Activated T-cell treated with anti-CD3 and anti-CD28 coated beads for 48 hours (primary cell): ENCODE results near the gene KRTAP4-3.
"Not testable (repeated sequence)": the region's sequence is repeated elsewhere in the genome, so short reads cannot be mapped to it uniquely, and the experiment has no call there.

Source experiments
- DNase-seq: peaks from one replicate; pipeline ENCODE4 v3.0.0-alpha.2; 2020; ENCODE audit warnings: low read depth

KRTAP4-3 gene

GRCh38 chr17:41151525-41151924 is 16.5 kb downstream of the KRTAP4-3 start:
- DNase-seq = no peak

- no peak for DNase-seq
These were observed 18.0 kb downstream of the KRTAP4-3 start for GRCh38 chr17:41150026-41150425.

DNA sequence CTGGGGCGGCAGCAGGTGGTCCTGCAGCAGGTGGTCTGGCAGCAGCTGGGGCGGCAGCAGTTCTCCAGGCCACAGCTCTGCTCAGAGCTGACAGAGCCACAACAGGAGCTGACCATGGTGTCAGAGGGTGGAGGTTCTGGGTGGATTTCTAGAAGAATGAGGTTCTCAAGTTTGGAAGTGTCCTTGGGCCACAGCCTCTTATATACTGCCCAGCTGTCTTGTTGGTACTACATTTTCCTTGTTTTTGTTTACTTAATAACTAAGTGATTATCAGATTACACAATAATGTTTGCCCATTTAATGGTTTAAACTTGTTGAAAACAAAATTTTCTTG is 18.4 kb downstream of the KRTAP4-3 start, which contains the start of gene KRTAP4-5:
Gene KRTAP4-5, minus strand, starts transcription at position 174 of the 334 bp plus-strand sequence. Its CDS starts 58 bp downstream, at position 116.
- DNase-seq = no peak

GRCh38 chr17:41148971-41149651 is 18.9 kb downstream of the KRTAP4-3 start:
- DNase-seq = not testable (repeated sequence)

- DNase-seq = no peak
These were observed 20.4 kb downstream of the KRTAP4-3 start for GRCh38 chr17:41147531-41148204.

- DNase-seq = no peak
These were observed 22.8 kb downstream of the KRTAP4-3 start for GRCh38 chr17:41145261-41145660.

DNA sequence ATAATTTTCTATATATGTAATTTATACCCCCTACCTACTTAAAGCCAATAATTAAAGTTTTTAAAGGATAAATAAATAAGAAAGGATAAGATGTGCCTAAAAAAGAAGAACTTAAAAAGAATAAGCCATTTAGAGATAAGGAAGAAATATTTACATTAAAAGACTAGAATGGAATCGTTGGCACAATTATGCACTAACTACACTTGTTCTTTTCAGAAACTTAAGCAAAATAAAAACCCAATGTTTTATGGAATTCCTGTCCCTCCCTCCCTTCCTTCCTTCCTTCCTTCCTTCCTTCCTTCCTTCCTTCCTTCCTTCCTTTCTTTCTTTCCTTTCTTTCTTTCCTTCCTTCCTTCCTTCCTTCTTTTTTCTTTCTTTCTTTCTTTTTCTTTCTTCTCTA is 23.2 kb downstream of the KRTAP4-3 start:
- DNase-seq = no peak

DNA sequence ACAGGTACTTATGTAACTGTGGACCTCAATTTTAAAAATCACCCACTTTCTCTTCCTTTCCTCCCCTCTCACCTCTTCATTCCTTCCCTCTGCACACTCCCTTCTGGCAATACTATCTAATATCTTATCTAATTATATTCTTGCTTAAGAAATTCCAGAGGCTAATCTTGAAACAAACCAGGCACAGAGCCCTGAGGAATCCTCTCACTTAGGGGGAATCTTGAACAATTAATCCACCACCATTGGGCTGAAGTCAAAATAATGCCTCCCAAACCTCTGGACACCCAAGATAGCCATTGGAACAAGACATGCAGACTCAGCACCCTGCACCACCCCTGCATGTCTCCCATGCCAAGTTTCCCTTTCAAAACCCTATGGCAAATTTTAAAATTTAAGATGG is 26.7 kb downstream of the KRTAP4-3 start:
- DNase-seq = no peak

DNA sequence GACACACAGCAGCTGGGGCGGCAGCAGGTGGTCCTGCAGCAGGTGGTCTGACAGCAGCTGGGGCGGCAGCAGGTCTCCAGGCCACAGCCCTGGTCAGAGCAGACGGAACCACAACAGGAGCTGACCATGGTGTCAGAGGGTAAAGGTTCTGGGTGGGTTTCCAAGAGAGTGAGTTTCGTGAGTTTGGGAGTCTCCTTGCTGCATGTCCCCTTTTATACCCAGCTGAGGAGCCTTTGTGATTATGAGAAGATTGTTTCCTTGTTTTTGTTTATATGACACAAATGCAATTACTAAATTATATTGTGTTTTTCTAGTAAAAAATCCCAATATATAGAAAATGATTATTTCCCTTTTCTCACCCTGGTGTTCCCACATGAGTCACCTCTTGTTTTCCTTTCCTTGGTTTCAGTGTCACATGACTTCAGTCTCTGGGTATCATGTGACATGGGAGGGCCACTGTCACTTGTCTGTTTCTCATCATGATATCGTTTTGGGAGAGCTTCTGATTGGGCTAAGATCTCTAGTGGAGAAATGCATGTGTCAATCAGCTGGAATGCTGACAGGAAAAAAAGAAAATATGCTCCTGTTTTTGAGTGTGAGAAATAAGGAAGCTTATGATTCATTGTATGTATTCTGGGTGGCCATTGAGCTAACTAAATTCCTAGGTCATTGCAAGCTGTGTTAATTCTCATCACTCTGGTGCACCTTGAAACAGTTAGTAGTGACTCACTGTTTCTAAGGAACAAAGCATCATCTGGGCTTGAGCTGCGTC is 27.5 kb downstream of the KRTAP4-3 start, which contains the start of gene KRTAP4-6:
Gene KRTAP4-6, minus strand, starts transcription at position 185 of the 772 bp plus-strand sequence. Its CDS starts 57 bp downstream, at position 128.
- no peak for DNase-seq

- DNase-seq = not testable (repeated sequence)
These were observed 28.2 kb downstream of the KRTAP4-3 start for GRCh38 chr17:41139865-41140264.

- DNase-seq = no peak
These were observed 33.9 kb downstream of the KRTAP4-3 start for GRCh38 chr17:41133880-41134735.

GRCh38 chr17:41131979-41132378 is 36.0 kb downstream of the KRTAP4-3 start:
- DNase-seq = no peak

DNA sequence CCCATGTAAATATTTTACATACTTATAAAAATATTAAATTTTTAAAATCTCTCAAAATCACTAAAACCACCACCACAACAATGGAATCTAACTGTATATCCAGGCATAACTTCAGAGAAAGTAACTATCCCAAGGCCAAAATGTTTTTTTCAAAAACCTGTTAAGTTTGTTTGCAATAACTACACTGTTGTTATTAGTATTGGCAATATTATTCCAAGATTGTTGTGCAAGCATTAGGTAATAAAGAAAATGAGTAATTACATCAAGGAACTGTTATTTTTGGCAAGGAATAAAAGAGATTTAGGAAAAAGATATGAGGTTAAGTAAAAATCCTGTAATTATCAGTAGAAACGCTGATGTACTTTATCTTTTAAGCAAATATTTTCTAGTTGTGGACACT is 40.6 kb downstream of the KRTAP4-3 start:
- no peak for DNase-seq

GRCh38 chr17:41126412-41126811 is 41.6 kb downstream of the KRTAP4-3 start:
- no peak for DNase-seq

DNA sequence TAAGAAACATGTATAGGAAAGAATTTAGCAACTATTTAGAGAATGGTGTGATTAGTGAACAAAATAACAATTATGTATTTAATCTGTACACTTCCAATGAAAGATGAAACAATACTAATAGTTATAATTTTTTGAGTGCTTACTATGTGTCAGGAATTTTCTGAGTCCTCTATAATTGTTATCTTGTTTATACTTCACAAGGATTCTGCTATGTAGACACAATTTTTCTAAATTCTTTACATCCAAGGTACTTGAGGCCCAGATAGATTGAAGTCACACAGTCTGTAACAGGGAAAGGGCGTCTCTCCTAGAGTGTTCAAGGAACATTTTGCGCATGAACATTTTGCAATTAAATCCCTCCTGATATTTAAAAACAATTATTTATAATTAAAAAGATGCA is 43.0 kb downstream of the KRTAP4-3 start:
- DNase-seq = no peak

DNA sequence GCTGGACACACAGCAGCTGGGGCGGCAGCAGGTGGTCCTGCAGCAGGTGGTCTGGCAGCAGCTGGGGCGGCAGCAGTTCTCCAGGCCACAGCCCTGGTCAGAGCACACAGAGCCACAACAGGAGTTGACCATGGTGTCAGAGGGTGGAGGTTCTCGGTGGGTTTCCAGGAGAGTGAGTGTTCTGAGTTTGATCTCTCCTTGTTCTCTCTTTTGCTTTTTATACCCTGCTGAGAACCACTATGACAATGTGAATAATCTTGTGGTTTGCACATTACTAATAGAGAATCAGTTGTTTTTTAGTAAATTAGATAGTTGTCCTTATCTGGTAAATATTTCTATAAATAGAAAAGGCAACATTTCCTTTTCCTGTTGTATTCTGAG is 44.0 kb downstream of the KRTAP4-3 start, which contains the start of gene KRTAP4-12:
Gene KRTAP4-12, minus strand, starts transcription at position 192 of the 381 bp plus-strand sequence. Its CDS starts 60 bp downstream, at position 132.
- not testable (repeated sequence) for DNase-seq

DNA sequence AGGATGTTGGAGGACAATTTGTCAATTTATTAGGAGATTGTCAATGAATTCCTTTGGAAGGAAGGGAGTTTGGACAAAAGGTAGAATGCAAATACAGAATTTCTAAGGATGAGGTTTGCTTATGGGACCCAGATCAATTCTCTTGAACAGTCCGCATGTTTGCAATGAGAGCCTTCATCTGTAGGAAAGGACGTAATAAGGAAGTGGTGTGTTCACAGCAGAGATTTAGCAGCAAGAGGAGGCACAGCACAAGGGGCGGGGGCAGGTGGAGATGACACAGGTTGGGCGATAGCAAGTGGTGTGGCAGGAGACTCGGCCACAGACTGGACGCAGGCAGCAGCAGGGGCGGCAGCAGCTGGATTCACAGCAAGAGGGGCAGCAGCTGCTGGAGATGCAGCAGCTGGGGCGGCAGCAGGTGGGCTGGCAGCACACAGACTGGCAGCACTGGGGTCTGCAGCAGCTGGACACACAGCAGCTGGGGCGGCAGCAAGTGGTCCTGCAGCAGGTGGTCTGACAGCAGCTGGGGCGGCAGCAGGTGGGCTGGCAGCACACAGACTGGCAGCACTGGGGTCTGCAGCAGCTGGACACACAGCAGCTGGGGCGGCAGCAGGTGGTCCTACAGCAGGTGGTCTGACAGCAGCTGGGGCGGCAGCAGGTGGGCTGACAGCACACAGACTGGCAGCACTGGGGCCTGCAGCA is 44.6 kb downstream of the KRTAP4-3 start:
- not testable (repeated sequence) for DNase-seq

DNA sequence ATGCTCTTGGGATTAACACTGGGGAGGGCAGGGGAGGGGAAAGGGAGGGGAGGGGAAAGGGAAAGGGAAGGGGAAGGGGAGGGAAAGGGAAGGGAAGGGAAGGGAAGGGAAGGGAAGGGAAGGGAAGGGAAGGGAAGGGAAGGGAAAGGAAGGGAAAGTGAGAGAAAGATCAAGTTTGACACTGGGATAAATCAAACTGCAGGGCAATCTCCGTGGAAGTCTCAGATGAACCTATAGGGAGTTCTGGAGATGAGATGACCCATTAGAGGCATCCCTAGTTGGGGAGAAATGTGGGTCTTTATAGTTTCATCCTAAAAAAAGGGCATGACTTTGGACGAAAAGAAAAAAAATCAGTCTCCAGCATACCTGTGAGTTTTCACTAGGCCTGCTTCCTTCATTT is 46.3 kb downstream of the KRTAP4-3 start:
- DNase-seq = no peak

GRCh38 chr17:41119696-41120690 is 48.0 kb downstream of the KRTAP4-3 start:
- not testable (repeated sequence) for DNase-seq

- DNase-seq = no peak
These were observed 49.3 kb downstream of the KRTAP4-3 start for GRCh38 chr17:41118721-41119120.
